Activated CD4-positive, alpha-beta T cell treated with anti-CD3 and anti-CD28 coated beads for 4 hours (primary cell): Measurements from ENCODE around the gene ACOT6.
"Not testable (repeated sequence)": the region's sequence is repeated elsewhere in the genome, so short reads cannot be mapped to it uniquely, and the experiment has no call there.

Experiments used
- DNase-seq, 2 donors: peaks; one replicate each; pipeline ENCODE4 v3.0.0-alpha.2; 2020

ACOT6 gene

DNA sequence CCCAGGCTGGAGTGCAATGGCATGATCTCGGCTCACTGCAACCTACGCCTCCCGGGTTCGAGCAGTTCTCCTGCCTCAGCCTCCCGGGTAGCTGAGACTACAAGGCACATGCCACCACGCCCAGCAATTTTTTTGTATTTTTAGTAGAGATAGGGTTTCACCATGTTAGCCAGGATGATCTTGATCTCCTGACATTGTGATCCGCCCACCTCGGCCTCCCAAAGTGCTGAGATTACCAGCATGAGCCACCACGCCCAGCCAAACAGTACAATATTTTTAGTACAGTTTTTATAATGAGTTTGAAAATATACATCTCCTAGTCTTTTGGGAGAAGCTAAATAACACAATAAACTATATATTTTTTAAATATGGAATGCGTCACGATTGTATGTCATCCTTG lies 46.9 kb downstream of the ACOT6 start:
- not testable (repeated sequence) for DNase-seq

DNA sequence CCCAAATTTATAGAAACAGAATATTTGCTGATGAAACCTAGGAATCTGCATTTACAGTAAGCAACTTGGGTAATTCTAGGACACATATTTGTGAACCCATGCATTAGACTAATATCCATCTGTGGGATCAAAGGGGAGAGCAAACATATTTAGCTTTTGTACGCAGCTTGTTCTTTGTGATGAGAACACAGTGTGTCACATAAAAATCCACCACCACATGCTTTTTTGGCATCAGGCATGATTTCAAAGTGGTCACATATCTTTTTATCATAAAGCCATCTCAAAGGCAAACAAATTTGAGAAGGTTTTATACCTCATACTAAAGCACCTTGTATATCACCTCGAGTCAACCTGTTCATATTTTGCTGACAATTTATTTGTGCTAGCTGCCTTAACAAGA lies 48.2 kb downstream of the ACOT6 start:
- DNase-seq, result no peak

DNA sequence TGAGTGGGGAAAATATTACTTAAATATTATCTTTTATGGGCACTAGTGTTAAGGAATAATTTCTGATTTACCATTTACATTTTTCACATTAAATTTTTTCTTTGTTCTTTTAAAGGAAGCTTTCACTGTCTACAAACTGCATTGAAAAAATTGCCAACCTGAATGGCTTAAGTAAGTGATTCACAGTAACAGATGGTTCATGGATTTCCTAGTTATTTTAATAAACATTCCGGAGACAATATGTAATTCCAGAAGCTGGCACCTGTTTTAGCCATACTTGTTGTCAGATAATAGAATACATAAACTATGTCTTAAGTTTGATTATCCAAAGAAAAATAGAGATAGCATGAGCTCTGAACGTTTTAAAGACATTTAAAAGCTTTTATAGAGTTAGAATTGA lies 49.6 kb downstream of the ACOT6 start:
- no peak for DNase-seq

DNA sequence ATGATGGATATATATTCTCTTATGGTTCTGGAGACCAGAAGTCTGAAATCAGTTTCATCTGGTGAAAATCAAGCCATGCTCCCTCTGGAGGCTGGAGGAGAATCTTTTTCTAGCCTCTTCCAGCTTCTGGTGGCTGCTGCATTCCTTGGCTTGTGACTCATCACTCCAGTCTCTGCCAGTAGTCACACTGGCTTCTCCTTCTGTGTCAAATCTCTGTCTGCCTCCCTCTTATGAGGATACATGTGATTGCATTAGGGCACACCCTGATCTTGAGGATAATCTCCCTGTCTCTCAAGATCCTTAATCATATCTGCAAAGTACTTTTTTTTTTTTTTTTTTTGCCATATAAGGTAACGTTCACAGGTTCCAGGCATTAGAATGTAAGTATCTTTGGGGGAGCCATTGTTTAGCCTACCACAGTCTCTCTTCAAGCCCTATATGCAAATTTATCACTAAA lies 50.2 kb downstream of the ACOT6 start:
- DNase-seq, result no peak

DNA sequence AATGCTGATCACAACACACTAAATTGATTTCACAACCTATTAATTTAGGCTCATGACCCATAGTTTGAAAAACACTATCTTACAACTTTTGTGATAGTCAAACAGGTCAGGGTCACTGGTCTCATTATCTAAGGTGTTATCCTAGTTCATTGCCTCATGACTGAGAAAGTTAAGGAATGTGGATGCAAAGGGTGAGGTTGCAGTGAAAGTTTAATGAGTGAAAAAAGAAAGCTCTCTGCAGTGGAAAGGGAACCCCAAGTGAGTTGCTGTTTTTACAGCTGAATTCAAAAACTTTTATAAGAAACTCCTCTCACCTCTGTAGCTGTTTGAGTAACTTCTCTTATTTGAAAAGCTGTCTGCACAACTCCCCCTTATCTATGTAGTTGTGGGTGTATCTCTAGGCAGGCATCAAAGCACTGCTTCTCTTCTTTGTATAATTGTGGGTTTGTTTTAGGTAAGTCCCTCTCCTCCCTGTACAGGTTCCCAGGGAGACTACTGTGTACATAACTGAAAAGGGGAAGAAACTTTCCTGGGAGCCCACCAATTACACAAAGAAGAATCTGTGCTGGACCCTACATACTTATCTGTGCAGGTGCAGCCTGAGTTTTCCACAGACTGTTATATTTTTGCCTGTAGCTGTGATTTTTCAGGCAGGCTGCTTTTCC lies 51.4 kb downstream of the ACOT6 start:
- DNase-seq, result no peak

DNA sequence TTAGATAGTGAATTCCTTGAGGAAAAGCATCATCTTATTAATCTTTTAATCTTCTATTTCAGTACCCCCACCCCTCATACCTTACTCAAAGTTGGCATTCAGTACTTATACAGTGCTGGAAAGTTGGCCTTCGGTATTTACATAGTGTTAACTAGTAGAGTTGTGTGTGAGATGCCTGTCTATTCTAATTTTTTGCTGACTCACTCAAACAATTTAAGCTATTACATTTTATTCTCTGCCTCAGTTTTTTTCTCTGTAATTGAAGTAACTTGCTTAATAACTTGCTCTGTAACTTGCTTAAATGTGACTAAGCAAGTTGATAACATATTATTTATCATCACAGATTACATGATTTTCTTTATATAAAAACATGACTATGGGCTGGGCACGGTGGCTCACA lies 52.8 kb downstream of the ACOT6 start:
- no peak for DNase-seq

DNA sequence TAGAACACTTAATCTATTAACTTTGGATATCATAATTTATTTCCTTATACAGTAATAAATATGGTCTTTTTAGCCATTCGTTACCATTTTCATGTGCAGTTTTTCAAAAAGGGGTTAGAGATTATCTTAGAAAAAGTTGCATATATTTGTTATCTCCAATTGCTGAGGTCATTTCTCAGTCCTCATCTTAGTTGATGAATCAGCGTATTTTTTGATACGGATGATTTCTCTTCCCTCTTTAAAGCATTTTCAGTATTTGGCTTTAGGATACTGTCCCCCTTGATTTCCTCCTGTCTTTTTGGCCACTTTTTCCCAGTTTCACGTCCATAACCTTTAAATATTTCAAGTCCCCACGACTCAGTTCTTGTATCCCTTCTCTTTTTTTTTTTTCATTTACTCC lies 54.3 kb downstream of the ACOT6 start:
- no peak for DNase-seq

DNA sequence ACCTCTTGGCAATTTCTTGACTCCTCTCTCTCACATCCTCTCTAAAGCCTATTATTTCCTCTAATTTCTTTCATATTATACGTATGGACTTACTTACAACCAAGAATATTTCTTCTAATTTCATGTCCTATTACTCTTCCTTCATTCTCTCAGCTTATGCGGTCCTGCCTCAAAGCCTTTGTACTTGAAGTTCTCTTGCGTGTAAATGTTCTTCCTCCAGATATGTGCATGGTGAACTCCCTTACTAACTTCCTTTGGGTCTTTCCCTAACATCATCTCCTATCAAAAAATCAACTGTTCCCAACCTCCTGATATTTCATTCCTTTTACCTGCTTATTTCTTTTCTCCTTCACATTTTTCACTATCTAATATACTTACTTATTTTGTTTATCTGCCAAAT lies 55.5 kb downstream of the ACOT6 start:
- DNase-seq, result no peak
